ENCODE results near the gene RANBP3.

- TF ChIP-seq CTCF (IDR thresholded peaks at IDR 0.05 in 4 of 5, conservative IDR thresholded peaks at IDR 0.05 in 1 of 5) (peak in 1 of 5 experiments; percentile 12), POLR2A (IDR thresholded peaks at IDR 0.05) (peak; percentile 73 to 85)
Measured at GRCh38 chr19:5903624-5904351, 74.2 kb downstream of the RANBP3 start, which contains the start of gene NDUFA11.

Measured in gastrocnemius medialis (tissue), 4 donors.